Tibial nerve (tissue), 4 donors: ENCODE data around the gene HINT2.

Experiments used
- EP300 ChIP-seq, 2 donors: sonication (generic); formaldehyde crosslinking; IDR thresholded peaks; one replicate each; pipeline ENCODE4 v1.6.1; 2017; ENCODE audit warnings: antibody characterized with exemption in 2 of 2, mild to moderate bottlenecking in 1 of 2
- POLR2A ChIP-seq, 2 donors: fragments of 450-650 bp; IDR thresholded peaks; one replicate each; pipeline ENCODE4 v1.6.1; 2017; ENCODE audit warnings: antibody characterized with exemption in 2 of 2, mild to moderate bottlenecking in 2 of 2, moderate library complexity in 2 of 2
- TF ChIP-seq, protein P1 (sequence below), 5 experiments: fragments of 200-600 bp in 3 of 5; fragments of 450-650 bp in 2 of 5; sonication (generic) in 3 of 5; IDR thresholded peaks; one replicate each; pipeline ENCODE4 v1.5.1; 2016 to 2019; ENCODE audit warnings: antibody characterized with exemption in 5 of 5, mild to moderate bottlenecking in 3 of 5, moderate library complexity in 2 of 5

DNA sequence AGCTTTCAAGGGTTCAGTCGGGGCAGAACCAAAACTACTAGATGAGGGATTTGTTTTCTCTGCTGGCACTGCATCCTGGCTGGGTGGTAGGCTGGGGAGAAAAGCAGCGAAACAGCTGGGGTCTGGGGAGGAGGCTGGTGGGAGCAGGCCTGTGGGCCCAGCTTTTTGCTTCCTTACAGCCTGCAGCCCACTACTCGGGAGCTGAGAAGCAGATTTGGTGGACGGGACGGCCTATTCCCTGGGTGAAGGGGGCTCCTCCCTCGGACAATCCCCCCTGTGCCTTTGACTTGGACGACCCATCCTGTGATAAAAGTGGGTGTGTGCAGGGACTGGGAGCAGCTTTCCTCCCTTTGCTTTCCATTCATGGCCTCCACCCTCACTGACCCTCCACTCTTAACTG, 14.3 kb downstream of the HINT2 start:
- TF ChIP-seq, protein P1, sequence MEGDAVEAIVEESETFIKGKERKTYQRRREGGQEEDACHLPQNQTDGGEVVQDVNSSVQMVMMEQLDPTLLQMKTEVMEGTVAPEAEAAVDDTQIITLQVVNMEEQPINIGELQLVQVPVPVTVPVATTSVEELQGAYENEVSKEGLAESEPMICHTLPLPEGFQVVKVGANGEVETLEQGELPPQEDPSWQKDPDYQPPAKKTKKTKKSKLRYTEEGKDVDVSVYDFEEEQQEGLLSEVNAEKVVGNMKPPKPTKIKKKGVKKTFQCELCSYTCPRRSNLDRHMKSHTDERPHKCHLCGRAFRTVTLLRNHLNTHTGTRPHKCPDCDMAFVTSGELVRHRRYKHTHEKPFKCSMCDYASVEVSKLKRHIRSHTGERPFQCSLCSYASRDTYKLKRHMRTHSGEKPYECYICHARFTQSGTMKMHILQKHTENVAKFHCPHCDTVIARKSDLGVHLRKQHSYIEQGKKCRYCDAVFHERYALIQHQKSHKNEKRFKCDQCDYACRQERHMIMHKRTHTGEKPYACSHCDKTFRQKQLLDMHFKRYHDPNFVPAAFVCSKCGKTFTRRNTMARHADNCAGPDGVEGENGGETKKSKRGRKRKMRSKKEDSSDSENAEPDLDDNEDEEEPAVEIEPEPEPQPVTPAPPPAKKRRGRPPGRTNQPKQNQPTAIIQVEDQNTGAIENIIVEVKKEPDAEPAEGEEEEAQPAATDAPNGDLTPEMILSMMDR (IDR thresholded peaks at IDR 0.05) = no peak
- TF ChIP-seq POLR2A (IDR thresholded peaks at IDR 0.05) (no peak), EP300 (IDR thresholded peaks at IDR 0.05) (no peak)
